A673 (cell line): Measurements from ENCODE around the gene SLC9A2. TPM values are rescaled to one million over a fixed set of nuclear protein-coding genes. Genes with fewer than 3 reads are reported as not detected.

Source experiments
- BruUV-seq: library from RNA; stranded (reverse); fragments of 400-500 nt; replicated peaks from 2 replicates; lab custom pipeline; 2021; lab: Mats Ljungman, UMichigan
- CTCF ChIA-PET: fragments of 300-600 bp; sonication (Branson Sonifier 250); formaldehyde crosslinking; loops from one replicate; lab custom pipeline; 2022; ENCODE audit warnings: antibody characterized with exemption; lab: Charles Lee
- POLR2A ChIA-PET: fragments of 300-600 bp; sonication (Branson Sonifier 250); formaldehyde crosslinking; loops from one replicate; lab custom pipeline; 2022; ENCODE audit warnings: antibody characterized with exemption; ENCODE audit not compliant: low non-redundant PET; lab: Charles Lee
- DNase-seq: peaks from one replicate; pipeline ENCODE4 v3.0.0-alpha.2; 2015; ENCODE audit warnings: low spot score
- H3K27ac ChIP-seq: fragments of 200-600 bp; sonication (generic); 2 replicates; pipeline ENCODE4 v1.5.1; 2016; ENCODE audit warnings: mixed run types, low read depth, mild to moderate bottlenecking, mixed read lengths, antibody characterized with exemption, low read length; ENCODE audit not compliant: poor library complexity, severe bottlenecking
- H3K27me3 ChIP-seq: fragments of 200-600 bp; sonication (generic); replicated peaks from 2 replicates; pipeline ENCODE4 v1.6.1; 2017; ENCODE audit warnings: mixed run types, low read depth, mild to moderate bottlenecking, mixed read lengths, antibody characterized with exemption, low read length; ENCODE audit not compliant: insufficient read depth, poor library complexity
- H3K36me3 ChIP-seq: fragments of 200-600 bp; sonication (generic); 2 replicates; pipeline ENCODE4 v1.6.1; 2016; ENCODE audit warnings: mixed run types, mild to moderate bottlenecking, mixed read lengths, antibody characterized with exemption, low read length; ENCODE audit not compliant: insufficient read depth, poor library complexity, severe bottlenecking
- H3K4me1 ChIP-seq: fragments of 200-600 bp; sonication (generic); 2 replicates; pipeline ENCODE4 v1.6.1; 2017; ENCODE audit warnings: mixed run types, mild to moderate bottlenecking, mixed read lengths, antibody characterized with exemption, low read length; ENCODE audit not compliant: insufficient read depth, poor library complexity, severe bottlenecking
- H3K4me3 ChIP-seq: fragments of 200-600 bp; sonication (generic); 2 replicates; pipeline ENCODE4 v1.5.1; 2016; ENCODE audit warnings: low read depth, mixed run types, mild to moderate bottlenecking, mixed read lengths, low read length; ENCODE audit not compliant: poor library complexity, severe bottlenecking
- H3K9me3 ChIP-seq: fragments of 200-600 bp; sonication (generic); 2 replicates; pipeline ENCODE4 v1.6.1; 2016; ENCODE audit warnings: mixed run types, low read depth, mild to moderate bottlenecking, mixed read lengths, antibody characterized with exemption, low read length; ENCODE audit not compliant: poor library complexity, severe bottlenecking
- CTCF ChIP-seq: fragments of 300-800, 200-600 bp; sonication (generic); conservative IDR thresholded peaks from 2 replicates; pipeline ENCODE4 v1.5.1; 2017; ENCODE audit warnings: low read depth, mild to moderate bottlenecking, antibody characterized with exemption, low read length, moderate library complexity, mixed read lengths
- EZH2 ChIP-seq: fragments of 200-600 bp; sonication (generic); IDR thresholded peaks from 2 replicates; pipeline ENCODE4 v1.6.1; 2017; ENCODE audit warnings: borderline replicate concordance, low read depth, mild to moderate bottlenecking, mixed read lengths, antibody characterized with exemption, low read length; ENCODE audit not compliant: poor library complexity, severe bottlenecking
- intact Hi-C: fragments of 100-400 bp; cut with micrococcal nuclease; formaldehyde crosslinking; loops from one replicate; pipeline ENCODE4 v1.10.0; 2022; ENCODE audit not compliant: unreplicated experiment
- total RNA-seq: library from RNA; stranded (reverse); gene quantifications from 2 replicates; pipeline ENCODE4 v1.2.3, GENCODE V29; 2021

SLC9A2 gene
- total RNA-seq, 1 experiment from 2014 or later, result not detected

DNA sequence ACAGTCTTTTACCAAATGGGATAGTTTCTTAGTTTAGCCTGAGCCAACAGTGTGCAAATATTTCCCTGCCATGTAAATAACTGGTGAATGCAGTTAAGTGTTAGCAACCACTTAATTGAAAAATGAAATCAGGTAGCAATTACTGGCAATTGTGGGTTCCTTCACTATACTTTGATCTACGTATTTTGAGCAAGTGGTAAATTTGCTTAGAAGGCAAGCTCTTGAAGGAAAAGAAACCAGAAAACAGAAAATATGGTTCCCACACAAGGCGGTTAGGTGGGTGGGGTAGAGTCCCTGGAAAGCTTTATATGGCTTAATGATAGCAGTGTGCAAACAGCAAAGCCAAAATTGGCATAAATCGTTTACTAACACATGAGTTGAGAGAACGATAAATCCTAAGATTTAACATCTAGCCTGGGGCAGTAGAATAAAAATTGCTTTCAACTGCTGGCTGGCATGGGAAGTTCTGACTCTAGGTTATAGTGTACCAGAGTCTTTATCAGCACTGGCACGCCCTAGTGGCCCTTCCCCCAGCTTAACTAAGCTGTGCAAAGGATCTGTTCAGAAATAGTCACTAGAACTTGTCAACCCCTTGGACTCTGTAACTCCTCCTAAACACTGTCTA, 17.0 kb downstream of the SLC9A2 start:
- ChIA-PET CTCF (no interaction called here), POLR2A (no interaction called here)
- no peak overlapping the region for H3K4me3 ChIP-seq
- no peak overlapping the region for H3K27ac ChIP-seq
- intact Hi-C loops, result no loop called here
- no peaks in the 10 kb centered on the region for H3K9me3 ChIP-seq
- TF ChIP-seq EZH2, result no peak
- no peak for TF ChIP-seq CTCF
- no TSS peak for BruUV-seq
- H3K4me1 ChIP-seq, result no peaks in the 10 kb centered on the region
- no peak for DNase-seq
- peaks cover 3% of the 10 kb centered on the region for H3K27me3 ChIP-seq
- H3K36me3 ChIP-seq, result no peaks in the 10 kb centered on the region

- Histone ChIP-seq H3K9me3 (no peaks in the 10 kb centered on the region), H3K27ac (no peak overlapping the region), H3K36me3 (no peaks in the 10 kb centered on the region), H3K4me1 (no peaks in the 10 kb centered on the region), H3K4me3 (no peak overlapping the region), H3K27me3 (peaks cover 3% of the 10 kb centered on the region)
- DNase-seq, result no peak
- TF ChIP-seq EZH2 (no peak), CTCF (no peak)
- intact Hi-C loops, result no loop called here
- CTCF ChIA-PET, result no interaction called here
- BruUV-seq, result no TSS peak
- POLR2A ChIA-PET, result no interaction called here
Measured at GRCh38 chr2:102637358-102637757, 18.0 kb downstream of the SLC9A2 start.

GRCh38 chr2:102639429-102639828, 20.1 kb downstream of the SLC9A2 start:
- CTCF ChIA-PET, result interaction anchor here (0.6 kb wide), 1 partner anchor 284 kb away, joined by 3 read pairs; the partner anchor contains the start of gene IL18R1
- intact Hi-C loops, result no loop called here
- H3K27ac ChIP-seq, result no peak overlapping the region
- H3K4me3 ChIP-seq, result no peak overlapping the region
- H3K9me3 ChIP-seq, result no peaks in the 10 kb centered on the region
- no peak for TF ChIP-seq EZH2
- TF ChIP-seq CTCF, result no peak
- no TSS peak for BruUV-seq
- no peaks in the 10 kb centered on the region for H3K36me3 ChIP-seq
- no peaks in the 10 kb centered on the region for H3K4me1 ChIP-seq
- peaks cover 3% of the 10 kb centered on the region for H3K27me3 ChIP-seq
- DNase-seq, result no peak
- POLR2A ChIA-PET, result no interaction called here
